B cell (primary cell): ENCODE results near the gene FRG2.
"Not testable (repeated sequence)": the region's sequence is repeated elsewhere in the genome, so short reads cannot be mapped to it uniquely, and the experiment has no call there.

Experiments
- EZH2 ChIP-seq: IDR thresholded peaks from 2 replicates; pipeline ENCODE4 v1.6.1; 2012; ENCODE audit warnings: borderline replicate concordance, low read depth, mild to moderate bottlenecking, moderate library complexity, low read length; ENCODE audit not compliant: insufficient read depth, poor library complexity, severe bottlenecking
- TF ChIP-seq, protein P1 (sequence below): fragments of 200-600 bp; IDR thresholded peaks from one replicate; pipeline ENCODE4 v1.8.0; 2022; ENCODE audit warnings: antibody characterized with exemption, mild to moderate bottlenecking

DNA sequence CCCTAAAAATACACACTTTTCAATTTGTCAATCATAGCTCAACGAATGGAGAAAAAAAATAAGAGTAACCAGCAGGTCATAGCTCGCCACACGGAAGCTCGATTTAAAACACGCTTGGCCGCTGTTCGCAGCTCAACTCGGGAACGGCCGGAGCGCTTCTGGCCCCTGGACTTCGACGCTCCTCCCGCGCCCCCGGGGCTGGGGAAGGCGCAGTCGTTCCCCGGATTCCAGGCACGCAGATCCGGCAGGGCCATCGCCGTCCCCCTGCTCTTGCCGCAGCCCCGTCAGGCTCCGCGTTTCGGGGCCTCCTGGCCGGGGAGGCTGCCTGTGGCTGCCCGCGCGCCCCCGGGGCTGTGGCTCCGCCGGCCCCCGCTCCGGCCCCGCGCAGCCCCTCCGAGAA, 13.8 kb upstream of the FRG2 start:
- TF ChIP-seq, protein P1, sequence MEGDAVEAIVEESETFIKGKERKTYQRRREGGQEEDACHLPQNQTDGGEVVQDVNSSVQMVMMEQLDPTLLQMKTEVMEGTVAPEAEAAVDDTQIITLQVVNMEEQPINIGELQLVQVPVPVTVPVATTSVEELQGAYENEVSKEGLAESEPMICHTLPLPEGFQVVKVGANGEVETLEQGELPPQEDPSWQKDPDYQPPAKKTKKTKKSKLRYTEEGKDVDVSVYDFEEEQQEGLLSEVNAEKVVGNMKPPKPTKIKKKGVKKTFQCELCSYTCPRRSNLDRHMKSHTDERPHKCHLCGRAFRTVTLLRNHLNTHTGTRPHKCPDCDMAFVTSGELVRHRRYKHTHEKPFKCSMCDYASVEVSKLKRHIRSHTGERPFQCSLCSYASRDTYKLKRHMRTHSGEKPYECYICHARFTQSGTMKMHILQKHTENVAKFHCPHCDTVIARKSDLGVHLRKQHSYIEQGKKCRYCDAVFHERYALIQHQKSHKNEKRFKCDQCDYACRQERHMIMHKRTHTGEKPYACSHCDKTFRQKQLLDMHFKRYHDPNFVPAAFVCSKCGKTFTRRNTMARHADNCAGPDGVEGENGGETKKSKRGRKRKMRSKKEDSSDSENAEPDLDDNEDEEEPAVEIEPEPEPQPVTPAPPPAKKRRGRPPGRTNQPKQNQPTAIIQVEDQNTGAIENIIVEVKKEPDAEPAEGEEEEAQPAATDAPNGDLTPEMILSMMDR, result not testable (repeated sequence)
- TF ChIP-seq EZH2, result not testable (repeated sequence)
